Measurements from ENCODE around the gene SHC1. TPM values are rescaled to one million over a fixed set of nuclear protein-coding genes. Genes with fewer than 3 reads are reported as not detected.
A peak's percentile ranks its signal among the peaks of the same experiment; 100 is the strongest.

SHC1 gene
- total and polyA plus RNA-seq, 2 donors (not counting 1 experiment from before 2014, with no cell fraction given): 50.1 to 61.4 TPM

DNA sequence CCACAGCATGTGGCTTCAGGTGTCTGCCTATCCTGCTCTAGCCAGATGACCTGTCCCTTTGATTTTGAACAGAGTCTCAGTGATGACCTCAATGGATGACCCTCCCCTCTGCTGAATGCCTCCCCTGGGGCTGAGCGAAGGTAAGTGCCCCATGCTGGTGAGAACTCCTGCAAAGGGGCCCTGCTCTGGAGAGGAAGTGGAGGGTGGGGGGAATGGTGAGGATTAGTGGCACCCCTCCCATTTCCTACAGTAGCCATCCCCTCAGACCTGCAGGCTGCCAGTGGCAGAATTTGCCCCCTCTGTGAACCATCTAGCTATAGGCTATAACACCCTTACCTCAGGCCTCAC lies 30.4 kb downstream of the SHC1 start:
- TF ChIP-seq EZH2 (IDR thresholded peaks at IDR 0.05; ENCODE audit: borderline replicate concordance, insufficient read depth, low read depth, low read length, poor library complexity, severe bottlenecking) (no peak), CTCF (IDR thresholded peaks at IDR 0.05) (no peak)
- peak overlapping the region; percentile 29 for H3K4me3 Mint-ChIP-seq
- Histone ChIP-seq H3K36me3 (replicated peaks in 1 of 2; ENCODE audit: control extremely low read depth in 1 of 2, control insufficient read depth in 1 of 2, extremely low read depth in 1 of 2, insufficient read depth in 2 of 2, low read length in 1 of 2) (peaks cover 0 to 9% of the 10 kb centered on the region in 2 experiments), H3K27ac (ENCODE audit: low read length in 2 of 2) (no peak overlapping the region), H2AFZ (ENCODE audit: insufficient read depth, low read depth, low read length, poor library complexity, severe bottlenecking) (no peak overlapping the region), H3K4me1 (ENCODE audit: control insufficient read depth in 2 of 2, insufficient read depth in 2 of 2, low read length in 2 of 2) (peaks cover 64 to 85% of the 10 kb centered on the region in 2 donors), H3K79me2 (ENCODE audit: control insufficient read depth, insufficient read depth, low read length) (peaks cover 34% of the 10 kb centered on the region), H3K27me3 (replicated peaks in 1 of 4; ENCODE audit: control extremely low read depth in 1 of 4, control insufficient read depth in 3 of 4, insufficient read depth in 4 of 4, low read length in 3 of 4) (no peaks in the 10 kb centered on the region), H3K4me2 (replicated peaks; ENCODE audit: low read depth, low read length, poor library complexity, severe bottlenecking) (no peak overlapping the region), H3K4me3 (ENCODE audit: control extremely low read depth in 1 of 5, extremely low read depth in 1 of 5, insufficient read depth in 1 of 5, low read depth in 2 of 5, low read length in 4 of 5) (no peak overlapping the region), H4K20me1 (ENCODE audit: control insufficient read depth, insufficient read depth, low read length, poor library complexity, severe bottlenecking) (peaks cover 19% of the 10 kb centered on the region), H3K9me3 (ENCODE audit: control extremely low read depth in 1 of 3, control insufficient read depth in 2 of 3, insufficient read depth in 1 of 3, low read length in 2 of 3) (no peaks in the 10 kb centered on the region), H3K9ac (ENCODE audit: low read length) (no peak overlapping the region)
- H3K27ac Mint-ChIP-seq: peak overlapping the region; percentile 20
- no peaks in the 10 kb centered on the region for H3K9me3 Mint-ChIP-seq (ENCODE audit: insufficient read depth)
- intact Hi-C loops (cut with micrococcal nuclease): no loop called here
- CTCF ChIA-PET: interaction anchor here (0.7 to 2.3 kb wide), 4 partner anchors 12 to 151 kb away, joined by 3 to 5 read pairs (median 3); partner anchors contain the start of gene PBXIP1
- DNase-seq (peak; percentile 41), ATAC-seq (ENCODE audit: low read depth) (no peak)
- POLR2A ChIA-PET: interaction anchor here (0.5 to 1.6 kb wide), 3 partner anchors 13 to 884 kb away, joined by 3 to 7 read pairs (median 5); no protein-coding TSS in a partner anchor
- WGBS (ENCODE audit: insufficient coverage): no CpG with 5 or more reads among the region's 1 CpG
- H3K4me1 Mint-ChIP-seq: peaks cover 79% of the 10 kb centered on the region
- H3K27me3 Mint-ChIP-seq: no peaks in the 10 kb centered on the region

DNA sequence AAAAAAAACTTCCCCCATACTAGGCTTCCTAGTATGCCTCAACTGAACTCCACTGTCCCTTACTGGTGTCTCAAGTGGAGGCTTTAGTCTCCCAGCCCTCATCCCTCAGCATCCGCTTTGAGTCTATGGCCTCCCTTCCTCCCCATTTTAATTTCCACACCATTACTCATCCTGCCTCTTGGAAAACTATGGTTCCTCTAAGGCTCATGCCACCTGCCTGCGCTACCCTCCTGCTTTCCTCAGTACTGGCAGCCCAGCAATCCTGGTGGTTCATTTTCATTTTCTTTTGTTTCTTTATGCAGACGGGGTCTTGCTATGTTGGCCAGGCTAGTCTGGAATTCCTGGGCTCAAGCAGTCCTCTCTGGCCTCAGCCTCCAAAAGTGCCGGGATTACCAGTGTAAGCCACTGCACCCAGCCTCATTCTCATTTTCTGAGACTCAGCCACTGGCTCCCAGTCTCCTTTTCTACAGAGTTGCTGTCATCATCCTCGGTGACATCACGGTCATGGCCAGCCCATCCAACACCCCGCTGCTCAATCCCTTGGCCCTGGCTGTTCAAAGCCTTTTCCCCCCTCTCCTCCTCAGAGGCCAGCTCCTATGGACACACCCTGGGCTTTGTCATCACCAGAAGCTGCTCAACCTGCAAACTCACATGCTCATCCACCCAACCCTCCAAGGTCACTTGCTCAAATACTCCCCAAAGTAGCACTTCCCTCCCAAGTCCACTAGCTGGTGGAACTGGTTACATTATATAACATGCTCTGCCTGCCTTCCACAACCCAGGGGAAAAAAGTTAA lies 31.7 kb downstream of the SHC1 start:
- no peaks in the 10 kb centered on the region for H3K36me3 ChIP-seq (replicated peaks in 1 of 2; ENCODE audit: control extremely low read depth in 1 of 2, control insufficient read depth in 1 of 2, extremely low read depth in 1 of 2, insufficient read depth in 2 of 2, low read length in 1 of 2)
- DNase-seq (peak; percentile 30), ATAC-seq (ENCODE audit: low read depth) (no peak)
- Mint-ChIP-seq H3K27ac (peak overlapping the region; percentile 84), H3K4me3 (peak overlapping the region; percentile 79), H3K4me1 (peaks cover 72% of the 10 kb centered on the region), H3K27me3 (no peaks in the 10 kb centered on the region), H3K9me3 (ENCODE audit: insufficient read depth) (no peaks in the 10 kb centered on the region)
- H2AFZ ChIP-seq (ENCODE audit: insufficient read depth, low read depth, low read length, poor library complexity, severe bottlenecking): no peak overlapping the region
- peaks cover 12% of the 10 kb centered on the region for H4K20me1 ChIP-seq (ENCODE audit: control insufficient read depth, insufficient read depth, low read length, poor library complexity, severe bottlenecking)
- no peaks in the 10 kb centered on the region for H3K27me3 ChIP-seq (replicated peaks in 1 of 4; ENCODE audit: control extremely low read depth in 1 of 4, control insufficient read depth in 3 of 4, insufficient read depth in 4 of 4, low read length in 3 of 4)
- H3K79me2 ChIP-seq (ENCODE audit: control insufficient read depth, insufficient read depth, low read length): peaks cover 39% of the 10 kb centered on the region
- H3K4me1 ChIP-seq (ENCODE audit: control insufficient read depth in 2 of 2, insufficient read depth in 2 of 2, low read length in 2 of 2): peaks cover 53 to 72% of the 10 kb centered on the region in 2 donors
- H3K4me3 ChIP-seq (ENCODE audit: control extremely low read depth in 1 of 5, extremely low read depth in 1 of 5, insufficient read depth in 1 of 5, low read depth in 2 of 5, low read length in 4 of 5): no peak overlapping the region
- no peak overlapping the region for H3K4me2 ChIP-seq (replicated peaks; ENCODE audit: low read depth, low read length, poor library complexity, severe bottlenecking)
- no peak for TF ChIP-seq CTCF (IDR thresholded peaks at IDR 0.05)
- no peak for TF ChIP-seq EZH2 (IDR thresholded peaks at IDR 0.05; ENCODE audit: borderline replicate concordance, insufficient read depth, low read depth, low read length, poor library complexity, severe bottlenecking)
- no peaks in the 10 kb centered on the region for H3K9me3 ChIP-seq (ENCODE audit: control extremely low read depth in 1 of 3, control insufficient read depth in 2 of 3, insufficient read depth in 1 of 3, low read length in 2 of 3)
- no peak overlapping the region for H3K27ac ChIP-seq (ENCODE audit: low read length in 2 of 2)
- 100% methylated on average over 7 of the region's 7 CpGs for WGBS (ENCODE audit: insufficient coverage)
- ChIA-PET POLR2A (interaction anchor here (0.7 to 1.7 kb wide), 4 partner anchors 16 to 69 kb away, joined by 3 to 5 read pairs (median 3); partner anchors contain the start of genes KCNN3 and PBXIP1), CTCF (interaction anchor here (1.3 to 2.9 kb wide), 7 partner anchors 17 to 458 kb away, joined by 3 to 30 read pairs (median 5); partner anchors contain the start of gene PBXIP1)
- H3K9ac ChIP-seq (ENCODE audit: low read length): no peak overlapping the region
- intact Hi-C loops (cut with micrococcal nuclease): loop anchor here (5.0 kb wide), 4 partner anchors 67 to 918 kb away; partner anchors contain the start of genes ADAR, ATP8B2, GON4L and KCNN3

Measured in B cell (primary cell).